B cell (primary cell): ENCODE data around the gene EPDR1.

Experiments
- EZH2 ChIP-seq: IDR thresholded peaks from 2 replicates; pipeline ENCODE4 v1.6.1; 2012; ENCODE audit warnings: borderline replicate concordance, low read depth, mild to moderate bottlenecking, moderate library complexity, low read length; ENCODE audit not compliant: insufficient read depth, poor library complexity, severe bottlenecking
- TF ChIP-seq, protein P1 (sequence below): fragments of 200-600 bp; IDR thresholded peaks from one replicate; pipeline ENCODE4 v1.8.0; 2022; ENCODE audit warnings: antibody characterized with exemption, mild to moderate bottlenecking

DNA sequence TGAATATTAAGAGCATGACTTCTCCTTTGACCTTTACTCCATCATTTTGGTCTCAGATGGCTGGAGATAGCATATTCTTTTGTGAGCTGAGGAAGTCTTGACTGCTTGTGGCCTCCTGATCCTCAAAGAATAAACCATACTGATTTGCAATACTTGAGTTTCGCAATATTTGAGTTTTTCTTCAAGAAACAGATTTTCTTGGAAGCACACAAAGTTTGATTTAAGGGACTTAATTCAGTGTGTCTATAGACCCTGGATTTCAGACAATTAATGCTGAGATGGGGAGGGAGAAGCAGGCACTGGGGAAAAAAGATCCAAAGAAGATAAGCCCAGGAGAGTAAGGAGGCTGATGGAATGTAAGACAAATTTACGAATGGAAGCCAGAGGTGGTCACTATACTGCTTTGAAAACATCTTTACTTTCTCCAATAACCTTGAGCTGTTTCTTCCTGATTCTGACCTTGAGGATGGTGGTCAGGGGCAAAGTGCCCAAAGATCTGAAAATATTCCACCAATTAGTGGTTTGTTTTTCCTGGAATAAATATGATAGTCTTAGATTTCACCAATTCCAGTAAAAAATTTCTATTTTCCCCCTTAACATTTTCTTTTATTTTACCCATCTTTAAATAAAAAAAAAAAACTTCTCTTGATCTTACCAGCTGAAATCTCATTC is 7.5 kb downstream of the EPDR1 start:
- TF ChIP-seq, protein P1, sequence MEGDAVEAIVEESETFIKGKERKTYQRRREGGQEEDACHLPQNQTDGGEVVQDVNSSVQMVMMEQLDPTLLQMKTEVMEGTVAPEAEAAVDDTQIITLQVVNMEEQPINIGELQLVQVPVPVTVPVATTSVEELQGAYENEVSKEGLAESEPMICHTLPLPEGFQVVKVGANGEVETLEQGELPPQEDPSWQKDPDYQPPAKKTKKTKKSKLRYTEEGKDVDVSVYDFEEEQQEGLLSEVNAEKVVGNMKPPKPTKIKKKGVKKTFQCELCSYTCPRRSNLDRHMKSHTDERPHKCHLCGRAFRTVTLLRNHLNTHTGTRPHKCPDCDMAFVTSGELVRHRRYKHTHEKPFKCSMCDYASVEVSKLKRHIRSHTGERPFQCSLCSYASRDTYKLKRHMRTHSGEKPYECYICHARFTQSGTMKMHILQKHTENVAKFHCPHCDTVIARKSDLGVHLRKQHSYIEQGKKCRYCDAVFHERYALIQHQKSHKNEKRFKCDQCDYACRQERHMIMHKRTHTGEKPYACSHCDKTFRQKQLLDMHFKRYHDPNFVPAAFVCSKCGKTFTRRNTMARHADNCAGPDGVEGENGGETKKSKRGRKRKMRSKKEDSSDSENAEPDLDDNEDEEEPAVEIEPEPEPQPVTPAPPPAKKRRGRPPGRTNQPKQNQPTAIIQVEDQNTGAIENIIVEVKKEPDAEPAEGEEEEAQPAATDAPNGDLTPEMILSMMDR = no peak
- no peak for TF ChIP-seq EZH2
